Purkinje cell (primary cell): ENCODE data around the gene OR6B3. TPM values are rescaled to one million over a fixed set of nuclear protein-coding genes. Genes with fewer than 3 reads are reported as not detected.

Source experiments
- polyA plus RNA-seq: library from polyadenylated mRNA; unstranded; fragments of >200 nt; fragmentation: Nextera tagmentation; gene quantifications from 2 replicates; pipeline ENCODE4 v1.2.1, GENCODE V29; 2014

Gene OR6B3
- polyA plus RNA-seq: not detected in 2 replicates

GRCh38 chr2:240053173-240054155 lies at the start of gene OR6B3:
Gene OR6B3 (minus strand): TSS chr2:240053521.

GRCh38 chr2:240030379-240031094 lies 22.8 kb downstream of the OR6B3 start, which contains the start of gene OR6B2:
Gene OR6B2 (minus strand): TSS chr2:240030429. CDS start chr2:240030429, 0 bp downstream.

Other genes starting within 250 kb of the OR6B3 start
- gene NDUFA10, start 28.2 kb downstream of the OR6B3 start, polyA plus RNA-seq: 197 and 204 TPM in 2 replicates
- not detected in 2 replicates for gene OR6B2, start 23.1 kb downstream of the OR6B3 start, polyA plus RNA-seq
- 601 and 611 TPM in 2 replicates for gene COPS9, start 82.8 kb upstream of the OR6B3 start, polyA plus RNA-seq
- not detected in 2 replicates for gene OTOS, start 87.1 kb upstream of the OR6B3 start, polyA plus RNA-seq